Karpas-422 (cell line): ENCODE data around the gene CCDC120. TPM values are rescaled to one million over a fixed set of nuclear protein-coding genes. Genes with fewer than 3 reads are reported as not detected.

Source experiments
- DNase-seq: peaks from one replicate; pipeline ENCODE4 v3.0.0-alpha.2; 2015
- H2AFZ ChIP-seq: fragments of 200-600 bp; sonication (generic); 2 replicates; pipeline ENCODE4 v1.6.1; 2014; ENCODE audit warnings: antibody characterized with exemption, low read length, mixed read lengths
- H3K27ac ChIP-seq: fragments of 200-600 bp; sonication (generic); 2 replicates; pipeline ENCODE4 v1.5.1; 2014; ENCODE audit warnings: mild to moderate bottlenecking, low read length, moderate library complexity
- H3K27me3 ChIP-seq: fragments of 200-600 bp; sonication (generic); 2 replicates; pipeline ENCODE4 v1.6.1; 2014; ENCODE audit warnings: low read length, mixed read lengths
- H3K36me3 ChIP-seq: fragments of 200-600 bp; sonication (generic); 2 replicates; pipeline ENCODE4 v1.6.1; 2014; ENCODE audit warnings: low read length, mixed read lengths; ENCODE audit not compliant: insufficient read depth
- H3K4me1 ChIP-seq: fragments of 200-600 bp; sonication (generic); 2 replicates; pipeline ENCODE4 v1.6.1; 2014; ENCODE audit warnings: mild to moderate bottlenecking, low read length, mixed read lengths
- H3K4me2 ChIP-seq: fragments of 200-600 bp; sonication (generic); 2 replicates; pipeline ENCODE4 v1.6.1; 2014; ENCODE audit warnings: low read length, low read depth, mild to moderate bottlenecking; ENCODE audit not compliant: poor library complexity, severe bottlenecking
- H3K4me3 ChIP-seq: fragments of 200-600 bp; sonication (generic); 2 replicates; pipeline ENCODE4 v1.5.1; 2014; ENCODE audit warnings: mild to moderate bottlenecking, antibody characterized with exemption, low read length, mixed read lengths
- H3K79me2 ChIP-seq: fragments of 200-600 bp; sonication (generic); 2 replicates; pipeline ENCODE4 v1.6.1; 2014; ENCODE audit warnings: mild to moderate bottlenecking, low read length, mixed read lengths
- H3K9ac ChIP-seq: fragments of 200-600 bp; sonication (generic); 2 replicates; pipeline ENCODE4 v1.6.0; 2014; ENCODE audit warnings: low read length
- H3K9me2 ChIP-seq: fragments of 200-600 bp; sonication (generic), shearing (Covaris generic); replicated peaks from 2 replicates; pipeline ENCODE4 v1.6.0; 2014; ENCODE audit warnings: mild to moderate bottlenecking, low read length, moderate library complexity; ENCODE audit not compliant: insufficient read depth
- H3K9me3 ChIP-seq: fragments of 300-700, 200-600 bp; sonication (generic); 2 replicates; pipeline ENCODE4 v1.6.1; 2014; ENCODE audit warnings: low read length, mixed read lengths
- H4K20me1 ChIP-seq: fragments of 200-600 bp; sonication (generic); 2 replicates; pipeline ENCODE4 v1.6.1; 2014; ENCODE audit warnings: mild to moderate bottlenecking, antibody characterized with exemption, low read length, low read depth; ENCODE audit not compliant: insufficient read depth
- total RNA-seq: library from RNA; depleted of rRNA; stranded (reverse); fragments of >200 nt; shearing (Covaris generic); gene quantifications from 2 replicates; pipeline ENCODE4 v1.2.3, GENCODE V29; 2014; ENCODE audit warnings: low replicate concordance

Gene CCDC120
- total RNA-seq, 1 experiment from 2014 or later, result not detected

GRCh38 chrX:49059681-49060085 is 884 bp downstream of the CCDC120 start:
- Histone ChIP-seq H3K27ac (no peak overlapping the region), H3K4me1 (no peaks in the 10 kb centered on the region), H3K4me3 (no peak overlapping the region), H3K9me2 (no peaks in the 10 kb centered on the region), H2AFZ (no peak overlapping the region), H3K9me3 (no peaks in the 10 kb centered on the region), H3K36me3 (no peaks in the 10 kb centered on the region), H3K4me2 (no peak overlapping the region), H3K27me3 (no peaks in the 10 kb centered on the region), H3K79me2 (no peaks in the 10 kb centered on the region), H4K20me1 (no peaks in the 10 kb centered on the region), H3K9ac (no peak overlapping the region)
- DNase-seq, result no peak

GRCh38 chrX:49060914-49061313 is 2.1 kb downstream of the CCDC120 start:
- Histone ChIP-seq H2AFZ (no peak overlapping the region), H3K9me3 (no peaks in the 10 kb centered on the region), H3K27ac (no peak overlapping the region), H3K4me3 (no peak overlapping the region), H4K20me1 (no peaks in the 10 kb centered on the region), H3K9ac (no peak overlapping the region), H3K79me2 (no peaks in the 10 kb centered on the region), H3K4me1 (no peaks in the 10 kb centered on the region), H3K27me3 (no peaks in the 10 kb centered on the region), H3K4me2 (no peak overlapping the region), H3K36me3 (no peaks in the 10 kb centered on the region), H3K9me2 (no peaks in the 10 kb centered on the region)
- DNase-seq, result no peak

- no peaks in the 10 kb centered on the region for H3K9me3 ChIP-seq
- H3K9me2 ChIP-seq, result no peaks in the 10 kb centered on the region
- H3K4me2 ChIP-seq, result no peak overlapping the region
- H3K4me3 ChIP-seq, result no peak overlapping the region
- no peak overlapping the region for H2AFZ ChIP-seq
- H3K4me1 ChIP-seq, result no peaks in the 10 kb centered on the region
- DNase-seq, result no peak
- H3K36me3 ChIP-seq, result no peaks in the 10 kb centered on the region
- no peaks in the 10 kb centered on the region for H4K20me1 ChIP-seq
- no peaks in the 10 kb centered on the region for H3K27me3 ChIP-seq
- H3K9ac ChIP-seq, result no peak overlapping the region
- no peak overlapping the region for H3K27ac ChIP-seq
- H3K79me2 ChIP-seq, result no peaks in the 10 kb centered on the region
Observed at GRCh38 chrX:49061490-49061889, 2.7 kb downstream of the CCDC120 start.

- no peaks in the 10 kb centered on the region for H3K79me2 ChIP-seq
- no peaks in the 10 kb centered on the region for H3K36me3 ChIP-seq
- no peaks in the 10 kb centered on the region for H3K9me3 ChIP-seq
- H3K9me2 ChIP-seq, result no peaks in the 10 kb centered on the region
- H3K4me3 ChIP-seq, result no peak overlapping the region
- no peak overlapping the region for H3K9ac ChIP-seq
- H3K4me1 ChIP-seq, result no peaks in the 10 kb centered on the region
- no peaks in the 10 kb centered on the region for H3K27me3 ChIP-seq
- DNase-seq, result no peak
- no peak overlapping the region for H2AFZ ChIP-seq
- no peak overlapping the region for H3K27ac ChIP-seq
- no peak overlapping the region for H3K4me2 ChIP-seq
- no peaks in the 10 kb centered on the region for H4K20me1 ChIP-seq
Observed at GRCh38 chrX:49061916-49062315, 3.1 kb downstream of the CCDC120 start.

- no peak overlapping the region for H3K4me3 ChIP-seq
- H3K79me2 ChIP-seq, result no peaks in the 10 kb centered on the region
- no peak overlapping the region for H3K4me2 ChIP-seq
- H3K9ac ChIP-seq, result no peak overlapping the region
- H3K27ac ChIP-seq, result no peak overlapping the region
- no peaks in the 10 kb centered on the region for H4K20me1 ChIP-seq
- no peaks in the 10 kb centered on the region for H3K9me2 ChIP-seq
- no peaks in the 10 kb centered on the region for H3K4me1 ChIP-seq
- no peak overlapping the region for H2AFZ ChIP-seq
- no peaks in the 10 kb centered on the region for H3K36me3 ChIP-seq
- no peaks in the 10 kb centered on the region for H3K27me3 ChIP-seq
- DNase-seq, result no peak
- H3K9me3 ChIP-seq, result no peaks in the 10 kb centered on the region
Observed at GRCh38 chrX:49063715-49064114, 4.9 kb downstream of the CCDC120 start.

GRCh38 chrX:49064303-49064702 is 5.5 kb downstream of the CCDC120 start:
- no peaks in the 10 kb centered on the region for H4K20me1 ChIP-seq
- H3K9ac ChIP-seq, result no peak overlapping the region
- H3K4me1 ChIP-seq, result no peaks in the 10 kb centered on the region
- no peaks in the 10 kb centered on the region for H3K79me2 ChIP-seq
- H2AFZ ChIP-seq, result no peak overlapping the region
- no peaks in the 10 kb centered on the region for H3K9me2 ChIP-seq
- DNase-seq, result no peak
- H3K27me3 ChIP-seq, result no peaks in the 10 kb centered on the region
- no peaks in the 10 kb centered on the region for H3K36me3 ChIP-seq
- no peak overlapping the region for H3K4me3 ChIP-seq
- H3K9me3 ChIP-seq, result no peaks in the 10 kb centered on the region
- no peak overlapping the region for H3K4me2 ChIP-seq
- H3K27ac ChIP-seq, result no peak overlapping the region

- no peak overlapping the region for H3K27ac ChIP-seq
- H3K79me2 ChIP-seq, result no peaks in the 10 kb centered on the region
Observed at GRCh38 chrX:49064735-49065134, 5.9 kb downstream of the CCDC120 start.

GRCh38 chrX:49066278-49066677 is 7.5 kb downstream of the CCDC120 start:
- Histone ChIP-seq H4K20me1 (no peaks in the 10 kb centered on the region), H3K9ac (no peak overlapping the region), H3K4me2 (no peak overlapping the region), H3K27me3 (no peaks in the 10 kb centered on the region), H3K9me3 (no peaks in the 10 kb centered on the region), H3K79me2 (no peaks in the 10 kb centered on the region), H2AFZ (no peak overlapping the region), H3K36me3 (no peaks in the 10 kb centered on the region), H3K9me2 (no peaks in the 10 kb centered on the region), H3K27ac (no peak overlapping the region), H3K4me3 (no peak overlapping the region), H3K4me1 (no peaks in the 10 kb centered on the region)
- no peak for DNase-seq

More at GRCh38 chrX:49064735-49065134, 5.9 kb downstream of the CCDC120 start:
- Histone ChIP-seq H3K4me1 (no peaks in the 10 kb centered on the region), H3K9me3 (no peaks in the 10 kb centered on the region), H4K20me1 (no peaks in the 10 kb centered on the region), H3K36me3 (no peaks in the 10 kb centered on the region), H3K9ac (no peak overlapping the region), H3K4me3 (no peak overlapping the region), H2AFZ (no peak overlapping the region), H3K27me3 (no peaks in the 10 kb centered on the region), H3K9me2 (no peaks in the 10 kb centered on the region), H3K4me2 (no peak overlapping the region)
- DNase-seq, result no peak

- Histone ChIP-seq H3K36me3 (no peaks in the 10 kb centered on the region), H3K4me3 (no peak overlapping the region), H2AFZ (no peak overlapping the region), H3K9me2 (no peaks in the 10 kb centered on the region), H4K20me1 (no peaks in the 10 kb centered on the region), H3K9me3 (no peaks in the 10 kb centered on the region), H3K4me1 (no peaks in the 10 kb centered on the region), H3K9ac (no peak overlapping the region), H3K27ac (no peak overlapping the region), H3K27me3 (no peaks in the 10 kb centered on the region), H3K4me2 (no peak overlapping the region), H3K79me2 (no peaks in the 10 kb centered on the region)
- no peak for DNase-seq
Observed at GRCh38 chrX:49066690-49067089, 7.9 kb downstream of the CCDC120 start.
